ACHN (cell line): Measurements from ENCODE around the gene GJD3.

Experiments
- DNase-seq: peaks from one replicate; pipeline ENCODE4 v3.0.0-alpha.2; 2015
- in situ Hi-C: cut with HindIII; loops from 2 replicates; pipeline ENCODE4 v1.10.0; 2017; ENCODE audit warnings: low sequenced_read_pairs, low pct_ligation_motif_present, low pct_unique_long_range_greater_than_20kb

The GJD3 gene

DNA sequence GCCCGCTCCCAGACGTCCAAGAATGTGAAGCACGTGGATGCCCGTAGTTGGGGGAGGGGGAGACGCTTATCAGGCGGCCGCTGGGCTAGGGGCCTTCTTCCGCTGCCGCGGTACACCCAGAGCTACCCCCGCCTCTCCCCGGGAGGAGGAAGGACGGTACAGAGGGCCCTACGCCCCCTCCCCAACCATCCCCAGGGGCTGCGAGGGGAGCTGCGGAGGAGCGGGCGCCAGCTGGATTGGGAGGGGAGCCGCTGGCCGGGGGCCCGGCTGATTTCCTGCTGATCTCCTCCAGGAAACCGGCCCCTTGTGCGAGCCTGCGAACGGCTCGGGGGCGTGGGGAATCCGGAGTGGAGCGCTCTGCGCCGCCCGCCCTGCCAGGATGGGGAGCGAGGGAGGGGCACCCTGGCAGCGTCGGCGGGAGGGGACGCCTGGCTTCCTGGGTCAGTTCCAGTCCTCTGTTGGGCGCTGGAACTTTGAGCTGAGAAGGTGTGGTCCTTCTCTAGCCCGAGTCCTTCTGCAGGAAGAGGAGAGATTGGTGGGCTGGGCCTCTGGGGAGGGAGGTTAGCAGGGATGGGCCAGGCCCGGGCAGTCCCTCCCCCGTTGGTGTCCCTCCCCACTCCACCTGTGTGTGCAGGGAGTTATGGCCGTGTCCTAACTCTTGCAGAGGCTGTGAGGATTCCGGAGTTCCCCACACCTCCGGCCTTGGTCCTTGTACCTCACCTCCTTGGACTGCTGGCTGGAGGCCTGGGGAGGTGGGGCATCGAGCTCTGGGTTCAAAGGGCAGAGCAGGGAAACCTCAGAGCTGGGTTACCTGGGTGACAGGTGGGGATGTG, 19.2 kb downstream of the GJD3 start:
- DNase-seq: peak; percentile 56
- in situ Hi-C loops: no loop called here

DNA sequence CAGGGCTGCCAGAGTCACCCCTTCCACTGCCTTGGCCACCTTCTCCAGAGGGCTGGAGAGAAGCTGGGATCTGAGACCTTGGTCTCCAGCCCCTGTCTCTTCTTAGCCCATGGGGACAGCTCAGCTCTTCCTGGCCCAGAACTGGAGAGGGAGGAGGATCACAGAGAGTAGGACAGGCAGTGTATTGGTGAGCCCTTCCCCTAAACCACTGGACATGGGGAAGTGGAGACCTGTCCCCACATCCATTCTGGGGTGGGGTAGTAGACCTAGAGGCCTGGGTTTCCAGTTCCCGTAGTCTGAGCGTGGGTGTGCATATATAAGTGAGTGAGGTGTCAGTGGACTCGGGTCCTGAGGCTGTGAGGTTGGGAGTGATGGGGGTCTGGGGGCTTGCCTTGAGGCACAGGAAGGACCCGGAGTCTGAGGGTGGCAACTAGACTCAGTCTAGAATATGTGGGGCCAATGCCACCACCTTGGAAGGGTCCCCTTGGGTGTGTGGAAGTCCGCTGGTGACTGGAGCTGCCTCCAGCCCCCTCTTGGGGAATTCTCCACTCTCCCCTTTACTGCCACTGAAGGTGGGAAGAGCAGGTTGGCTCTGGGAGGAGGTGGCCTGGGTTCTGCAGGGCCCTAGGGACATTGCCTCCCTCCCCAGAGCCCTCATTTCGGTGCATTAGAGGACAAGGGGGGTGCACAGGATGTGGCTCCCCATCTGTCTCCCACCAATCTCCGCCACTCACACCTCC, 19.9 kb downstream of the GJD3 start:
- no peak for DNase-seq
- in situ Hi-C loops: no loop called here

DNA sequence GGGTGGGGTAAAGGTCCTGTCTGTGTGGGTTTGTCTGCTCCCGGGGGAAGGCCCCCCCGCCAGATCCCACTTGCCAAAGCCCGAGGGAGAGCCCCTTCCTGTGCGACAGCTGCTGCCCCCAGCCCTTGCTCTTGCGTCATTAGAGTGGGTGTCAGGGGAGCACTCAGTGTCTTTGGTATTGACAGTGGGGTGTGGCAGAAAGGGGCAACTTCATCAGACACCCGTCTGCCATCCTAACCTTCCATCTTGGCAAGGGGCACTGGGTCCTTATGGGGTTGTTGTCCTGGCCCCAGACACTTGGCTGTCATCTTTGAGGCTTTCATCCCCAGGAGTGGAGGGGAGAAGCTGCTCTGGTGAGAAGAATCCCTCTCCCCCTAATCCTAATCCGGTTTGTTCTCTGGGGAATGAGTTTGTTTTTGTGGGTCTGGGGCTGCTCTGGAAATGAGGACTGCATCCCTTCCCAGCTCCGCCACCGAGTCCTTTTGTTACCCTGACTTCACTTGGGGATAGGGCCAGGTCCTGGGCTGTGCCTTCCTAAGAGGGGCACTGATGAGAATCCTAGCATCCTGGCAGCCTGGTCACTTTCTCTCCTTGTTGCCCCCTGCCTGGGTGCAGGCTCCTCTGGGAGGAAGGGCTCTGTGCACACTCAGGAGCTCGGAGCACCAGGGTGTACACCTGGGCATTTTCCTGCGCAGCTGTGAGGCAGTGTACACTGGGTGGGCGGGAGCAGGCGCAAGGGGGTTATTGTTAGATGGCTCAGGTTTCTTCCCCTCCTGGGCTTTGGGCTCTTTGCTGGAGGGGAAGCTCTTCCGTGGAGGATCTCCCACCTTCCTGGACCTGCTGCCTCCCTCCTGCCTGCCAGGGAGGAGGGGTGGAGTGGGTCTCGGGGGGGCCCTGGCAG, 21.1 kb downstream of the GJD3 start:
- in situ Hi-C loops: no loop called here
- no peak for DNase-seq

DNA sequence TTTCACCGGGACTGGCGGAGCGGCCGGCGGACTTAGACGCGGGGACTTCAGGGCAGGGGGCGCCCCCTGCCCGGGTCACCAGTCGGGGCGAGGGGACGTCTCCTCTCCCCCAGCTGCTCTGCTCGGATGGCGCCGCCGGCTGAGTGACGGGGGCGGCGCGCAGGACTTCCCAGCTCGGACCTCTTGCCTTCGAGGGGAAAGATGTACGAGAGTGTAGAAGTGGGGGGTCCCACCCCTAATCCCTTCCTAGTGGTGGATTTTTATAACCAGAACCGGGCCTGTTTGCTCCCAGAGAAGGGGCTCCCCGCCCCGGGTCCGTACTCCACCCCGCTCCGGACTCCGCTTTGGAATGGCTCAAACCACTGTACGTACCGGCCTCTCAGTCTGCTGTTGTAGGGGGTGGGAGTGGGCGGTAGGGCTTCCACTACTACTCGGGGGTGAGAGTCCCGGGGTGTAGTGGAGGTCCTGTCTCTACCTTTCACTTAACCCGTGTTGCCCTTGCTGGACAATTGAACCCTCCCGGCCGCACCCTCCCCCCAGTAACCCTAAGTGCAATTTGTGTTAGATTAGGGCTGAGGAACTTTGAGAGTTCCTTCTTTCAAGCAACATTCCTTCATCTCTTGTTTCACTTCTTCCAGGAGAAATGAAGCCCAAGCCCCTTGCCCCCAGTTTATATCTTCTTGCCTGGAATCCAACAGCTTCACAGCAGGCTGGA, 21.9 kb downstream of the GJD3 start:
- DNase-seq: no peak
- in situ Hi-C loops: no loop called here

DNA sequence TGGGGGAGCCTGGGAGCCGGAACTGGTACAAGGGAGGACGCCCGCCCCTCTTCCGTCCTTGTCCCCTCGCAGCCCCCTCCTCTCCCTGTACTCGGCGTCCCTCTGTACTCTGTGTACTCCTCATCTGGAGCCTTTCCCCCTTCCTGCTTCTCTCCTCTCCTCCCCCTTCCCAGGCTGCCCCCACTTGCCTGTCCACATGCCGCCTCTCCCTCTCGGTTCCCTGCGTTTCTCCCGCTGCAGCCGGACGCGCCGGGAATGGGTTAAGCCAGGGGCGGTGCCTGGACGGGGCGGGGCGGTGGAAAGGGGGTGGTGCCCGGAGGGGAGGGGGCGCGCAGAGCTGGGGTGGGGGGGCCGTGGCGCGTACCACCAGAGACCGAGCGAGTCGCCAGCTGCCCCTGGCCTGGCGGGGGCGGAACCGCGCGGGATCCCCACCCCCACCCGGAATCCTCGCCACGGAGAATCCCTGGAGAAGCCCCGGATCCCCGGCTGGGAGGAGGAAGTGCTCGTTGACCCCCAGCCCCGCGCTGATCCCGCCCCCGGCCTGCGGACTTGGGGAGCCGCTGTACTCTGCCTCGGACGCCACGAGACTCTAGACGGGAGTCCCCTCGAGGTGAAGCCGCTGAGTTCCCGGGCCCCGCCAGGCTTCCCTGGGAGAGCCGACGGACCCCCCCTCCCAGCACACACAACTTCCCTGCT, 22.6 kb downstream of the GJD3 start:
- in situ Hi-C loops: no loop called here
- peak; percentile 80 for DNase-seq

DNA sequence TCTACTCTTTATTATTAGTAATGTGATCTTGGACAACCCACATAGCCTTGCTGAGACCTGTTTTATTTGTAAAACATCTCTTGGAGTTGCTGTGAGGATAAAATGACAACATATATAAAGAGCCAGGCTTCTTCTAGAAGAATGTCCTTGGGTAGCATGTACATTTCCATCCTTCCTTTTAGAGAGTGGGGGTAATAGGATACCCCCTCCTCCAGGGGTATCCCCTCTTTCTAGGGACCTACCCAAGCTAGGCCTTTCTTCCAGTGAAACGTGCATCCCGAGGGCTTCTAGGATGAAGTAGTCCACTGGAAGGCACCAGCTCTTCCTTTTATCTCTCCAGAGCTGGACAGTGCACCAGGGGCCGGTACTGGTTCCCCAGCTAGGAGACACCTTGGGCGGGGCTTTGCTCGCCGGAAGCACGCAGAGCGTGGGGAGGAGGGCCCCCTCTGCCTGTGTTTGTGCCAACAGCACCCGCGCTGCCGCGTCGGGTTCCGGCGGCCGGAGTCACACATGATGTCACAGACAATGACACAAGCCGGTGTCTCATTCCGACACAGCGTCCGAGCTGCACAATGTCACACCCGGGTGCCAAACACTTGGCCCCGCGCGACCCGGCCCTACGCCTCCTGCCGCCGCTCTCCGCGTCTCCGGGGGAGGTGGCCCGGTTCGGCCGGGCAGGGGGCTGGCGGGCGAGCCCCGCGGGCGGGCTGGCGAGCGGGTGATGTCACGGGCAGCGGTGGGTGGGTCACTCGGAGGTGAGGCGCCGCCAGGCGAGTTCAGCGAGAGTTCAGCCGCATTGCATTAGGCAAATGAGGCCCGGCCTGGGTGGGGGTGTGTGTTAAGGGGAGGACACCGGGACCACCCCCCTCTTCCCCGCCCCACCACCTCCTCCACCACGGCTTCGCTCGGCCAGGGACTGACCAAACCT, 23.4 kb downstream of the GJD3 start:
- in situ Hi-C loops: no loop called here
- peak; percentile 83 for DNase-seq

DNA sequence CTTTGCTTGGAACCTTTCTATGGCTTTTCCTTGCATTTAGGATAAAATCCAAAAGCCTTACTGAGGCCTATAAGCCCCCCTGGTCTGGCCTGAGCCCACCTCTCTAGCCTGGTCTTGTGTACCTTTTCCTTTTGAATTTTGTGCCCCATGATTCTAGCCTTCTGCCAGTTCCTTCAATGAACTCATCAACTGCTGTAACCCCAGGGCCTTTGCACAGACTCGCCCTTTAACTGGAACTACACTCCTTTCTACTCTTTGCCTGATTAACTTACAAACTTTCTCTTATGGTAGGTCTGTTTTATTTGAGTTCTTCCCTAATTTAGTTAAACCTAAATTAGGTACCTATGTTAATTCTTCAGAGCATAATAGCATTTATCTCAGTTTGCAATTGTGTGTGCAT, 24.2 kb downstream of the GJD3 start:
- DNase-seq: no peak
- in situ Hi-C loops: no loop called here

DNA sequence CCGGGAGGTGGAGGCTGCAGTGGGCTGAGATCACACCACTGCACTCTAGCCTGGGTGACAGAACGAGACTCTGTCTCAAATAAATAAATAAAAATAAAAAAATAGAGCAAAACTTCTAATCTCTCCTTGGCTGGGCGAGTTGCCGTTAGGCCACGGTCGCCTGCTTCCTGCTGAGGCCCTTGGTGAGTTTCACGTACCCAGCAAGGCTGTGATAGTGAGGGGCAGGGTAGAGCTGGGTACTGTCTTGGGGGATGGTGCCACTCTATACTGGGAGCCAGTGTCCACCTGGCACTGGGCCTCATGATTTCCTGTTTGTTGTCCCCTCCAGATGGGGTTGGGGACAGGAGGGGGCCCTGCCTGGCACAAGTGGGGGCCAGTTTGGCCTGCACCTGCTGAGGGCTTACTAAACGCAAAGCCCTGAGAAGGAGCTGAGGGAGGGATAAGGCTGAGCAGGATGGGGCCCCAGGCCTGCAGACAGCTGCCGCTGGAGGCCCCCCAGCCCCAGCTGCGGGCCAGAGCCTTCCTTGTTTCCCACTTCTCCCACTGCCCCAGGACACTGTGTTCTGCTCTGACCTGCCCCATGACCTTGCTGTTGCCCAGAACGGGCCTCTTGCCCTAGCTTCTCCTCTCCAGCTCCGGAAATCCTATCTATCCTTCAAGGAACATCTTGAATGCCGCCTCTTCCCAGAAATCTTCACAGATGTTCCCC, 25.4 kb downstream of the GJD3 start:
- DNase-seq: no peak
- in situ Hi-C loops: no loop called here

DNA sequence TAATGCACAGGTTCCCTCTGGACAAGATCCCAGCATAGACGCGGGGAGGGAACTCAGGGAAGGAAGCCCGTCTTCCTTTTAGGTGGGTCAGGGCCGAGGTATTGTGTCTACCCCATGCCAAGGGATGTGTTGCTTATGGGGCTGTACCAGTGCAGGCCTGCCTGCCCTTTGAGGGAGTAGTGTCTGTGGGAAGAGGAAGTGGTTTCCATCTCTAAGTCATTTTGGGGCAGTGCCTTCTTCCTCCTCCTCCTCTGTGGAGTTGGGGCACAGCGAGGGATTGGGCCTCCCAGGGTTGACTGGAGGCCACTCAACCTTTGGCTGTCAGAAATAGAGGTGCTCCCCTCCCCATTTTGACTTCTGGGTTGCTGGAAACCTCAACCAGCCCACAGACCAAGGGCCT, 26.5 kb downstream of the GJD3 start:
- DNase-seq: no peak
- in situ Hi-C loops: no loop called here

DNA sequence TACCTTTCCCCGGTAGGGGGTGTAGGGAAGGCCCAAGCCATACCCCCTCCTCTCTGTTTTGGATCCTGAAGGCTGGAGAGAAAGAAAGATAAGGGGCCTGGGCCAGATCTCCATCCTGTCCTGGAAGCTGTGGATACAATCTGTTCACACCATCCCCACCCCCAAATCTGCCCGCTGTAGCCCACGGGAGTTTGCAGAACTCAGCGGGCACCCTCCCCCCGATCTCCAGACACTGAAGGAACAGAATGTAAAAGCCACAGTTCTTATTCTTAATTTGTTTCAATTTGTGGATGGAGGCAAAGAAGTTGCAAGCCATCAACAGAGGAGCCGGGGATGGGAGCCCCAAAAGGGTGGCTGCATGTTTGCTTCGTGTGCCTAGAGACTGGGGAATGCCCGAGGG, 27.2 kb downstream of the GJD3 start:
- DNase-seq: no peak
- in situ Hi-C loops: no loop called here

DNA sequence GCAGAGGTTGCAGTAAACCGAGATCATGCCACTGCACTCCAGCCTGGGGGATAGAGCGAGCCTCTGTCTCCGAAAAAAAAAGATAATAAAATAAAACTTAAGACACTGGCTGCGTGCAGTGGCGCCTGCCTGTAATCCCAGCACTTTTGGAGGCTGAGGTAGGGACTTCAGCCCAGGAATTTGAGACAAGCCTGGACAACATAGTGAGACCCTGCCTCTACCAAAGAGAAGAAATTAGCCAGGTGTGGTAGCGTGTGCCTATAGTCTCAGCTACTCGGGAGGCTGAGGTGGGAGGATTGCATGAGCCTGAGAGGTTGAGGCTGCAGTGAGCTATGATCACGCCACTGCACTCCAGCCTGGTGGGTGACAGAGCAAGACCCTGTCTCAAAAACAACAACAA, 28.9 kb downstream of the GJD3 start:
- no peak for DNase-seq
- in situ Hi-C loops: no loop called here

DNA sequence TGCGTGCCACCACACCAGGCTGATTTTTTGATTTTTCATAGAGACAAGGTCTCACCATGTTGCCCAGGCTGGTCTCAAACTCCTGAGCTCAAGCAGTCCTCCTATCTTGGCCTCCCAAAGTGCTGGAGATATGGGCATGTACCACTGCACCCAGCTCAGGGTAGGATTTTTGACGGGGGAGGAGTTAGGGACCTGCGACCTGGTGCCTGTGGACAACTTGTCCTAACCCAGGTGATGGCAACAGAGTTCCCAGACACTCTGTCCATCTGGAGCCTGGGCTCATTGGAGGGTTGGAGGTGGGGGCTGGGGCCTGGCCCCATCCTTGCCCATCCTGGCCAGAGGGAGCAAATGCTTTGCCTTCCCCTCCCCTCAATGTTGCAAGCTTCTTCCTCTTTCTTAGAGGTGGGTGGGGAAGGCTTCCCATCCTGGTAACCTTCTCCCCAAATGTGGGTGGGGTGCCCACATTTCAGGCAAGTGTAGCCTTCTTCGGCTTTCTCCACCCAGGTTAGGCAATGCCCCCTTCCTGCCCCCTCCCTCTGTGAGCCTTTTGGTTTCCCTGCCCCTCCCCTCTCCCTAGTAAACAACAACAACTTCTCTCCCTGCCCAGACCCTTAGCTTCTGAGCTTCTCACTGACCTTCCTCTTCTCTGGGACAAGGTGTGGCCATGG, 30.6 kb downstream of the GJD3 start:
- in situ Hi-C loops: no loop called here
- DNase-seq: no peak

DNA sequence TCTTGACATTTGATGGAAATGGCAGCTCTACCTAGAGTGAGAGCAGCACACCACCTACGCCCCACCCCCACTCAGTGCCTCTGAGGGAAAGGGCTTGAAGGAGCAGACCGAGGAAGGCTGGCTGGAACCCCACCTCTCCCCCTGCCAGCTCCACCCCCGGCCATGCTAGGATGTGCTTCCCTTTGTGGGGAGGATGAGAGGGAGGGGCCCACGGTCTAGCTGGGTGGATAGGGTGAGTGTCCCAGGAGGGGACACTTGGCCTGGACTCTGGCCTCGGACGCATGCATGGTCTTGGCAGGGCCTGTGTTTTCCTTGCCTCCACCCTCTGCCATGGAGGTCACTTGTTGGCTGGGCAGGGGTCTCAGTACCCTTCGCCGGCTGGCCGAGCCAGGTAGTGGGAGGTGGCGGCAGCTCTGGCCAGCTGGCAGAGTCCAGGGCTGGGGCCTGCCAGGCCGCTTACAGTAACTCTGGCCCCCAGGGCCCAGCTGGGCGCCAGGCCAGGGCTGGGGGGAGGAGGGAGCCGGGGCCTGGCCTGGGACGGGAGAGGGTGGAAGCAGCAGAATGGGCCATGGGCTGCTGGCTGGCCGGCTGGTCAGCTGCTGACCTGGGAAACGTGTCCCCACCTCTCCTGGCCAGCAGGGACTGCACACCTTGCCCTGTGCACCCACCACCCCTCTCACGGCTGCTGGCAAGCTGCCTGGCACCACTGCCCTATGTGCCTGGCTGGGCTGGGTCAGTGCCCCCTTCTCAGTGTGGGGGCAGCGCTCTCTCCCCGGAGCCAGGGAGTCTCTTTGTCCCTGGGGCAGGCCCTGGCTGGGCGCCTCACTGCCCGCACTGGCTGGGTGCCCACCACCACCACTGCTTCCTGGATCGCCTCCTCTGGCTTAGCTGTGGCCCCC, 32.5 kb downstream of the GJD3 start:
- peak; percentile 60 for DNase-seq
- in situ Hi-C loops: no loop called here

DNA sequence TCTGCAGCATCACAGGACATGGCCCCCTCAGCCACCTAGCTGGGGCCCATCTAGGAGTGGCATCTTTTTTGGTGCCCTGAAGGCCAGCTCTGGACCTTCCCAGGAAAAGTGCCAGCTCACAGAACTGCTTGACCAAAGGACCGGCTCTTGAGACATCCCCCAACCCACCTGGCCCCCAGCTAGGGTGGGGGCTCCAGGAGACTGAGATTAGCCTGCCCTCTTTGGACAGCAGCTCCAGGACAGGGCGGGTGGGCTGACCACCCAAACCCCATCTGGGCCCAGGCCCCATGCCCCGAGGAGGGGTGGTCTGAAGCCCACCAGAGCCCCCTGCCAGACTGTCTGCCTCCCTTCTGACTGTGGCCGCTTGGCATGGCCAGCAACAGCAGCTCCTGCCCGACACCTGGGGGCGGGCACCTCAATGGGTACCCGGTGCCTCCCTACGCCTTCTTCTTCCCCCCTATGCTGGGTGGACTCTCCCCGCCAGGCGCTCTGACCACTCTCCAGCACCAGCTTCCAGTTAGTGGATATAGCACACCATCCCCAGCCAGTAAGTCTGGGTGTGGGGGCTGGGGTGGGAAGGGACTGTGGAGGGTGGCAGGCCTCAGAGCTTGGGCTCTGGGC, 33.6 kb downstream of the GJD3 start:
- in situ Hi-C loops: no loop called here
- DNase-seq: no peak
